ENCODE results near the gene ST8SIA4. TPM values are rescaled to one million over a fixed set of nuclear protein-coding genes. Genes with fewer than 3 reads are reported as not detected.

ST8SIA4 gene
- total and polyA plus RNA-seq, 2 donors (not counting 1 experiment from before 2014, with no cell fraction given) = 9.5 to 42.6 TPM

DNA sequence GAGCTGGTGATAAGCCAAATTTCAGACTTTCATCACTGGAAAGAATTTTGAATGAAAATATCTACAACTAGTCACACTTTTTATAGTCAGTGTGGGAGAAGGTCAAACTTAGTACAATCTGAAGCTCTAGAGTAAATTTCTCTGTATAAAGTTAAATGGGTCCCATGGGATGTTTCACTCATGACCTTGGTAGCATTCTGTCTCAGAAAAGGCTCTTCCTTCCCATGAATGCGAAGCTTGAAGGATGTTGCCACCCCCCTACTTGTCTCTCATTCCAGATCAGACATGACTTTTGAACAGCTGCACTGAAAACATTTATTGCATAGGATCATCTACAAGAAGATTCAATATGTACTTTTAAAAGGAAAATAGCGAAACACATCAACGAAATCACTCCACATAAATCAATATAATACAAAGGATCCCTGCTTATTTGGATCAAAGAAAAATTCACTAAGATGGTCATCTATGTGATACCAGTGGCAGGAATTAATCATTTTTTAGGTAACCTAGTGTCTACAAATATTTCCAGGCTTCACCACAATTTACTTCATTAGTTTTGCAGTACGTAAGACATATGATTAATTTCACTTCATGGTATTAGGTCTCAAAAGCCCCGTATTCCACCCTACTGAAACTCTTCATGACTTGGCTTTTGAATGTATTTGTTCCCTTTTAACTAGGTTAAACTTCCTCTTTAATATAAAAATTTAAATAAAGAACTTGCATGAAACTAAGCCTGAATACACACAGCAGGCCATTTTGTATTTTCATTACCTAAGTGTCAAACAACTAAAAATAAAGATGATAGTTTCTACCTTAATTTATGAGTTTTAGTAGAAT, 4.4 kb downstream of the ST8SIA4 start:
- H3K27me3 Mint-ChIP-seq = no peaks in the 10 kb centered on the region
- H3K36me3 ChIP-seq (replicated peaks in 1 of 2; ENCODE audit: control extremely low read depth in 1 of 2, control insufficient read depth in 1 of 2, extremely low read depth in 1 of 2, insufficient read depth in 2 of 2, low read length in 1 of 2) = peaks cover 0 to 26% of the 10 kb centered on the region in 2 experiments
- no peaks in the 10 kb centered on the region for H3K9me3 ChIP-seq (ENCODE audit: control extremely low read depth in 1 of 3, control insufficient read depth in 2 of 3, insufficient read depth in 1 of 3, low read length in 2 of 3)
- H4K20me1 ChIP-seq (ENCODE audit: control insufficient read depth, insufficient read depth, low read length, poor library complexity, severe bottlenecking) = no peaks in the 10 kb centered on the region
- no peaks in the 10 kb centered on the region for H3K9me3 Mint-ChIP-seq (ENCODE audit: insufficient read depth)
- POLR2A ChIA-PET = no interaction called here
- intact Hi-C loops (cut with micrococcal nuclease) = no loop called here
- peak overlapping the region; percentile 19 for H3K9ac ChIP-seq (ENCODE audit: low read length)
- H3K4me2 ChIP-seq (replicated peaks; ENCODE audit: low read depth, low read length, poor library complexity, severe bottlenecking) = peak overlapping the region; percentile 82
- peak overlapping the region in 3 of 5 experiments; percentile 1 to 74 (median 21) for H3K4me3 ChIP-seq (ENCODE audit: control extremely low read depth in 1 of 5, extremely low read depth in 1 of 5, insufficient read depth in 1 of 5, low read depth in 2 of 5, low read length in 4 of 5)
- peaks cover 39 to 40% of the 10 kb centered on the region in 2 donors for H3K4me1 ChIP-seq (ENCODE audit: control insufficient read depth in 2 of 2, insufficient read depth in 2 of 2, low read length in 2 of 2)
- DNase-seq (peak; percentile 66), ATAC-seq (ENCODE audit: low read depth) (no peak)
- H3K27ac ChIP-seq (ENCODE audit: low read length in 2 of 2) = peak overlapping the region; percentile 86 to 94
- peak overlapping the region; percentile 91 for H3K27ac Mint-ChIP-seq
- TF ChIP-seq EZH2 (IDR thresholded peaks at IDR 0.05; ENCODE audit: borderline replicate concordance, insufficient read depth, low read depth, low read length, poor library complexity, severe bottlenecking) = no peak
- TF ChIP-seq, protein P1, sequence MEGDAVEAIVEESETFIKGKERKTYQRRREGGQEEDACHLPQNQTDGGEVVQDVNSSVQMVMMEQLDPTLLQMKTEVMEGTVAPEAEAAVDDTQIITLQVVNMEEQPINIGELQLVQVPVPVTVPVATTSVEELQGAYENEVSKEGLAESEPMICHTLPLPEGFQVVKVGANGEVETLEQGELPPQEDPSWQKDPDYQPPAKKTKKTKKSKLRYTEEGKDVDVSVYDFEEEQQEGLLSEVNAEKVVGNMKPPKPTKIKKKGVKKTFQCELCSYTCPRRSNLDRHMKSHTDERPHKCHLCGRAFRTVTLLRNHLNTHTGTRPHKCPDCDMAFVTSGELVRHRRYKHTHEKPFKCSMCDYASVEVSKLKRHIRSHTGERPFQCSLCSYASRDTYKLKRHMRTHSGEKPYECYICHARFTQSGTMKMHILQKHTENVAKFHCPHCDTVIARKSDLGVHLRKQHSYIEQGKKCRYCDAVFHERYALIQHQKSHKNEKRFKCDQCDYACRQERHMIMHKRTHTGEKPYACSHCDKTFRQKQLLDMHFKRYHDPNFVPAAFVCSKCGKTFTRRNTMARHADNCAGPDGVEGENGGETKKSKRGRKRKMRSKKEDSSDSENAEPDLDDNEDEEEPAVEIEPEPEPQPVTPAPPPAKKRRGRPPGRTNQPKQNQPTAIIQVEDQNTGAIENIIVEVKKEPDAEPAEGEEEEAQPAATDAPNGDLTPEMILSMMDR (IDR thresholded peaks at IDR 0.05) = no peak
- CTCF ChIA-PET = interaction anchor here (0.7 to 5.0 kb wide), 7 partner anchors 56 to 364 kb away, joined by 3 to 41 read pairs (median 4); partner anchors contain the start of gene FAM174A
- H3K79me2 ChIP-seq (ENCODE audit: control insufficient read depth, insufficient read depth, low read length) = peaks cover 81% of the 10 kb centered on the region
- peaks cover 52% of the 10 kb centered on the region for H3K4me1 Mint-ChIP-seq
- H3K4me3 Mint-ChIP-seq = peak overlapping the region; percentile 77
- no CpG with 5 or more reads among the region's 5 CpGs for WGBS (ENCODE audit: insufficient coverage)
- no peak overlapping the region for H2AFZ ChIP-seq (ENCODE audit: insufficient read depth, low read depth, low read length, poor library complexity, severe bottlenecking)
- no peaks in the 10 kb centered on the region for H3K27me3 ChIP-seq (replicated peaks in 1 of 4; ENCODE audit: control extremely low read depth in 1 of 4, control insufficient read depth in 3 of 4, insufficient read depth in 4 of 4, low read length in 3 of 4)

- ChIA-PET POLR2A (interaction anchor here (0.6 kb wide), 1 partner anchor 23 kb away, joined by 3 read pairs; no protein-coding TSS in a partner anchor), CTCF (no interaction called here)
- intact Hi-C loops (cut with micrococcal nuclease) = no loop called here
- no peaks in the 10 kb centered on the region for H3K27me3 Mint-ChIP-seq
- H3K27ac Mint-ChIP-seq = no peak overlapping the region
- no peak overlapping the region for H3K9ac ChIP-seq (ENCODE audit: low read length)
- no peaks in the 10 kb centered on the region for H3K9me3 ChIP-seq (ENCODE audit: control extremely low read depth in 1 of 3, control insufficient read depth in 2 of 3, insufficient read depth in 1 of 3, low read length in 2 of 3)
- H2AFZ ChIP-seq (ENCODE audit: insufficient read depth, low read depth, low read length, poor library complexity, severe bottlenecking) = no peak overlapping the region
- no CpG with 5 or more reads among the region's 2 CpGs for WGBS (ENCODE audit: insufficient coverage)
- H3K27me3 ChIP-seq (replicated peaks in 1 of 4; ENCODE audit: control extremely low read depth in 1 of 4, control insufficient read depth in 3 of 4, insufficient read depth in 4 of 4, low read length in 3 of 4) = no peaks in the 10 kb centered on the region
- no peaks in the 10 kb centered on the region for H3K9me3 Mint-ChIP-seq (ENCODE audit: insufficient read depth)
- DNase-seq = no peak
- TF ChIP-seq, protein P1 (IDR thresholded peaks at IDR 0.05) = no peak
- no peak for TF ChIP-seq EZH2 (IDR thresholded peaks at IDR 0.05; ENCODE audit: borderline replicate concordance, insufficient read depth, low read depth, low read length, poor library complexity, severe bottlenecking)
- H3K36me3 ChIP-seq (replicated peaks in 1 of 2; ENCODE audit: control extremely low read depth in 1 of 2, control insufficient read depth in 1 of 2, extremely low read depth in 1 of 2, insufficient read depth in 2 of 2, low read length in 1 of 2) = peaks cover 0 to 35% of the 10 kb centered on the region in 2 experiments
- no peak overlapping the region for H3K4me2 ChIP-seq (replicated peaks; ENCODE audit: low read depth, low read length, poor library complexity, severe bottlenecking)
- ATAC-seq (ENCODE audit: low read depth) = no peak
- H4K20me1 ChIP-seq (ENCODE audit: control insufficient read depth, insufficient read depth, low read length, poor library complexity, severe bottlenecking) = no peaks in the 10 kb centered on the region
- peaks cover 92% of the 10 kb centered on the region for H3K79me2 ChIP-seq (ENCODE audit: control insufficient read depth, insufficient read depth, low read length)
- H3K4me3 ChIP-seq (ENCODE audit: control extremely low read depth in 1 of 5, extremely low read depth in 1 of 5, insufficient read depth in 1 of 5, low read depth in 2 of 5, low read length in 4 of 5) = no peak overlapping the region
- peak overlapping the region in 1 of 2 donors; percentile 16 for H3K27ac ChIP-seq (ENCODE audit: low read length in 2 of 2)
- H3K4me1 ChIP-seq (ENCODE audit: control insufficient read depth in 2 of 2, insufficient read depth in 2 of 2, low read length in 2 of 2) = peaks cover 35 to 44% of the 10 kb centered on the region in 2 donors
- H3K4me3 Mint-ChIP-seq = no peak overlapping the region
- peaks cover 52% of the 10 kb centered on the region for H3K4me1 Mint-ChIP-seq
These were observed 7.0 kb downstream of the ST8SIA4 start for GRCh38 chr5:100896054-100896453.

Measured in B cell (primary cell).